ENCODE data around the gene U2SURP.

U2SURP gene

GRCh38 chr3:143089965-143090364 is 88.6 kb downstream of the U2SURP start:
- no peak for DNase-seq (ENCODE audit: low read depth)
- no peak overlapping the region for H3K4me3 ChIP-seq (ENCODE audit: low read depth, low read length)
- no peak for TF ChIP-seq CTCF (IDR thresholded peaks at IDR 0.05; ENCODE audit: control insufficient read depth, extremely low read depth, insufficient read depth)

- DNase-seq (ENCODE audit: low read depth): peak; percentile 3
- no peak for TF ChIP-seq CTCF (IDR thresholded peaks at IDR 0.05; ENCODE audit: control insufficient read depth, extremely low read depth, insufficient read depth)
- H3K4me3 ChIP-seq (ENCODE audit: low read depth, low read length): no peak overlapping the region
Observed at GRCh38 chr3:143090486-143090885, 89.1 kb downstream of the U2SURP start.

- no peak overlapping the region for H3K4me3 ChIP-seq (ENCODE audit: low read depth, low read length)
- DNase-seq (ENCODE audit: low read depth): no peak
- TF ChIP-seq CTCF (IDR thresholded peaks at IDR 0.05; ENCODE audit: control insufficient read depth, extremely low read depth, insufficient read depth): no peak
Observed at GRCh38 chr3:143090976-143091837, 89.8 kb downstream of the U2SURP start.

- no peak for TF ChIP-seq CTCF (IDR thresholded peaks at IDR 0.05; ENCODE audit: control insufficient read depth, extremely low read depth, insufficient read depth)
- no peak overlapping the region for H3K4me3 ChIP-seq (ENCODE audit: low read depth, low read length)
- no peak for DNase-seq (ENCODE audit: low read depth)
Observed at GRCh38 chr3:143092191-143092590, 90.8 kb downstream of the U2SURP start.

- DNase-seq (ENCODE audit: low read depth): no peak
- no peak overlapping the region for H3K4me3 ChIP-seq (ENCODE audit: low read depth, low read length)
- TF ChIP-seq CTCF (IDR thresholded peaks at IDR 0.05; ENCODE audit: control insufficient read depth, extremely low read depth, insufficient read depth): no peak
Observed at GRCh38 chr3:143095813-143096212, 94.4 kb downstream of the U2SURP start.

- DNase-seq (ENCODE audit: low read depth): no peak
- no peak for TF ChIP-seq CTCF (IDR thresholded peaks at IDR 0.05; ENCODE audit: control insufficient read depth, extremely low read depth, insufficient read depth)
- no peak overlapping the region for H3K4me3 ChIP-seq (ENCODE audit: low read depth, low read length)
Observed at GRCh38 chr3:143098032-143098764, 96.8 kb downstream of the U2SURP start.

All from LNCaP clone FGC (cell line).